Immature natural killer cell (primary cell): ENCODE data around the gene FOXL3. TPM values are rescaled to one million over a fixed set of nuclear protein-coding genes. Genes with fewer than 3 reads are reported as not detected.

Source experiments
- DNase-seq, 3 donors: peaks; one replicate each; pipeline ENCODE4 v3.0.0; 2022; ENCODE audit warnings: mixed read lengths in 1 of 3
- H3K27ac Mint-ChIP-seq, 6 donors: one replicate each; pipeline ENCODE4 v1.8.0; 2020; ENCODE audit warnings: mixed read lengths in 6 of 6, mild to moderate bottlenecking in 5 of 6, inconsistent platforms in 4 of 6, moderate library complexity in 3 of 6
- H3K27me3 Mint-ChIP-seq, 3 donors: one replicate each; pipeline ENCODE4 v1.8.0; 2020 to 2021; ENCODE audit warnings: low read depth in 3 of 3, mild to moderate bottlenecking in 3 of 3, mixed read lengths in 3 of 3, moderate library complexity in 3 of 3, inconsistent platforms in 1 of 3
- H3K36me3 Mint-ChIP-seq, 3 donors: one replicate each; pipeline ENCODE4 v1.8.0; 2020; ENCODE audit warnings: mixed read lengths in 3 of 3, inconsistent platforms in 2 of 3, mild to moderate bottlenecking in 2 of 3
- H3K4me1 Mint-ChIP-seq, 2 donors: one replicate each; pipeline ENCODE4 v1.8.0; 2020; ENCODE audit warnings: inconsistent platforms in 2 of 2, mild to moderate bottlenecking in 2 of 2, mixed read lengths in 2 of 2, moderate library complexity in 1 of 2
- H3K4me3 Mint-ChIP-seq, 5 donors: one replicate each; pipeline ENCODE4 v1.8.0; 2020; ENCODE audit warnings: mild to moderate bottlenecking in 5 of 5, mixed read lengths in 5 of 5, inconsistent platforms in 3 of 5, moderate library complexity in 3 of 5
- H3K9me3 Mint-ChIP-seq, 6 donors: one replicate each; pipeline ENCODE4 v1.8.0; 2020; ENCODE audit warnings: mild to moderate bottlenecking in 6 of 6, mixed read lengths in 6 of 6, inconsistent platforms in 4 of 6, moderate library complexity in 3 of 6
- polyA plus RNA-seq, 3 donors: library from polyadenylated mRNA; unstranded; fragments of 300-500 nt; fragmentation: Illumina TruSeq; gene quantifications; one replicate each; pipeline ENCODE4 v1.2.3, GENCODE V29; 2021

The FOXL3 gene
- polyA plus RNA-seq, 3 donors from 2014 or later: not detected

- H3K4me1 Mint-ChIP-seq: no peaks in the 10 kb centered on the region
- no peak overlapping the region for H3K4me3 Mint-ChIP-seq
- no peaks in the 10 kb centered on the region for H3K9me3 Mint-ChIP-seq
- H3K36me3 Mint-ChIP-seq: no peaks in the 10 kb centered on the region
- no peak overlapping the region for H3K27ac Mint-ChIP-seq
- no peaks in the 10 kb centered on the region for H3K27me3 Mint-ChIP-seq
- no peak for DNase-seq
Observed at GRCh38 chr7:251446-252175, 38.4 kb upstream of the FOXL3 start.

- DNase-seq: no peak
- Mint-ChIP-seq H3K4me3 (no peak overlapping the region), H3K27ac (no peak overlapping the region), H3K9me3 (no peaks in the 10 kb centered on the region), H3K4me1 (no peaks in the 10 kb centered on the region), H3K36me3 (no peaks in the 10 kb centered on the region), H3K27me3 (no peaks in the 10 kb centered on the region)
Observed at GRCh38 chr7:252216-252965, 37.6 kb upstream of the FOXL3 start.

GRCh38 chr7:252981-253380 is 37.0 kb upstream of the FOXL3 start:
- Mint-ChIP-seq H3K4me1 (no peaks in the 10 kb centered on the region), H3K4me3 (no peak overlapping the region), H3K27me3 (no peaks in the 10 kb centered on the region), H3K9me3 (no peaks in the 10 kb centered on the region), H3K27ac (no peak overlapping the region), H3K36me3 (no peaks in the 10 kb centered on the region)
- DNase-seq: no peak

- Mint-ChIP-seq H3K36me3 (no peaks in the 10 kb centered on the region), H3K9me3 (no peaks in the 10 kb centered on the region), H3K27ac (no peak overlapping the region), H3K4me3 (no peak overlapping the region), H3K4me1 (no peaks in the 10 kb centered on the region), H3K27me3 (peaks cover 0 to 1% (median 0%) of the 10 kb centered on the region in 3 donors)
- no peak for DNase-seq
Observed at GRCh38 chr7:253581-254336, 36.2 kb upstream of the FOXL3 start.

DNA sequence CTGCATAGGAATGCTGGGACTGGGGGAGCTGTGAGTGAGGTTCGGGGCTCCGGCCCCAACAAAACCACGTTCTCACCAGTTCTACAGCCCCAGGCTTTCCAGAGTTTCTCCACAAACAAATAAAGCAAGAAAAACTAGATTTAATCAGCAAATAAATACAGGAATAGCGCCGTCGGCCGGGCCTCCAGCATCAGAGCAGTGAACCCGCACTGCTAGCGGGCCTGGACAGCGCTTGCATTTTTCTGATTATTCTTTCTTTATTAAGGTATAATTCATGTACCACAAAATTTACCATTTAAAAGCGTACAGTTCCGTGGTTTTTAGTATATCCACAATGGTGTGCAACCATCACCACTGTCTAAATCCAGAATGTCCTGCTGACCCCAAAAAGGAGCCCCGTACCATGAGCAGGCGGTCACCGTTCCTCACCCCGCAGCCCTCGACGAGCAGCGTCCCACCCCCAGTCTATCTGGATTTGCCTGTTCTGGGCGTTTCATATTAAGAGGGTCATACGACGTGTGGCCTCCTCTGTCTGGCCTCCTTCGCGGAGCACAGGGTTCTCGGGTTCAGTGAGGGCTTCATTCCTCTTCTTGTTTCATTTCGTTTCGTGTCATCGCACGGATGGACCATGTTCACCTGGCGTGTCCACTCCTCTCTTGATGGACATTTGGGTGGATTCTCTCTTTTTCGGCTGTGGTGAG is 35.5 kb upstream of the FOXL3 start:
- DNase-seq: no peak
- Mint-ChIP-seq H3K4me1 (no peaks in the 10 kb centered on the region), H3K4me3 (no peak overlapping the region), H3K9me3 (no peaks in the 10 kb centered on the region), H3K27ac (no peak overlapping the region), H3K36me3 (no peaks in the 10 kb centered on the region), H3K27me3 (peaks cover 0 to 3% (median 0%) of the 10 kb centered on the region in 3 donors)

GRCh38 chr7:255038-255435 is 34.9 kb upstream of the FOXL3 start:
- Mint-ChIP-seq H3K9me3 (no peaks in the 10 kb centered on the region), H3K4me1 (no peaks in the 10 kb centered on the region), H3K27ac (no peak overlapping the region), H3K4me3 (no peak overlapping the region), H3K27me3 (peaks cover 0 to 3% (median 0%) of the 10 kb centered on the region in 3 donors), H3K36me3 (no peaks in the 10 kb centered on the region)
- no peak for DNase-seq

- H3K4me1 Mint-ChIP-seq: no peaks in the 10 kb centered on the region
- H3K27ac Mint-ChIP-seq: no peak overlapping the region
- H3K36me3 Mint-ChIP-seq: no peaks in the 10 kb centered on the region
- H3K9me3 Mint-ChIP-seq: no peaks in the 10 kb centered on the region
- DNase-seq: no peak
- peaks cover 0 to 3% (median 0%) of the 10 kb centered on the region in 3 donors for H3K27me3 Mint-ChIP-seq
- no peak overlapping the region for H3K4me3 Mint-ChIP-seq
Observed at GRCh38 chr7:255721-256361, 34.1 kb upstream of the FOXL3 start.

DNA sequence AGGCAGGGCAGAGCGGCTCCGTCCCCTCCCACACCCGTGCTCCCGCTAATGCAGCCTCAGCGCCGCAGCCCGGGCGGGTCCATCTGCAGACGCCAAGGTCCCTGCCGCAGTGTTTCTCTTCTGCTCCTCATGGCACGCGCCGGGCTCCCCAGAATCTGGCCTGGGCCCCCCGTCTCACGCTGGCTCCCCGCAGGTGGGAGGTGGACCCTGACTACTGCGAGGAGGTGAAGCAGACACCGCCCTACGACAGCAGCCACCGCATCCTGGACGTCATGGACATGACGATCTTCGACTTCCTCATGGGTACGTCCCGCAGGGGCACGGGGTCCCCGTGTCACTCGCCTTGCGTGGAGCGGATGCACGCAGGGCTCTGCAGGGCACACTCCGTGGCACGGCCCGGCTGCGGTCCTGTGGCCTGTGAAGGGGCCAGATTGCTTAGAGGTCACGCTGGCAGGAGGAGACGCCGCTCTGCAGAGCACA is 33.5 kb upstream of the FOXL3 start:
- no peak for DNase-seq
- Mint-ChIP-seq H3K27ac (no peak overlapping the region), H3K4me3 (no peak overlapping the region), H3K27me3 (peaks cover 0 to 3% (median 0%) of the 10 kb centered on the region in 3 donors), H3K36me3 (no peaks in the 10 kb centered on the region), H3K4me1 (no peaks in the 10 kb centered on the region), H3K9me3 (no peaks in the 10 kb centered on the region)

DNA sequence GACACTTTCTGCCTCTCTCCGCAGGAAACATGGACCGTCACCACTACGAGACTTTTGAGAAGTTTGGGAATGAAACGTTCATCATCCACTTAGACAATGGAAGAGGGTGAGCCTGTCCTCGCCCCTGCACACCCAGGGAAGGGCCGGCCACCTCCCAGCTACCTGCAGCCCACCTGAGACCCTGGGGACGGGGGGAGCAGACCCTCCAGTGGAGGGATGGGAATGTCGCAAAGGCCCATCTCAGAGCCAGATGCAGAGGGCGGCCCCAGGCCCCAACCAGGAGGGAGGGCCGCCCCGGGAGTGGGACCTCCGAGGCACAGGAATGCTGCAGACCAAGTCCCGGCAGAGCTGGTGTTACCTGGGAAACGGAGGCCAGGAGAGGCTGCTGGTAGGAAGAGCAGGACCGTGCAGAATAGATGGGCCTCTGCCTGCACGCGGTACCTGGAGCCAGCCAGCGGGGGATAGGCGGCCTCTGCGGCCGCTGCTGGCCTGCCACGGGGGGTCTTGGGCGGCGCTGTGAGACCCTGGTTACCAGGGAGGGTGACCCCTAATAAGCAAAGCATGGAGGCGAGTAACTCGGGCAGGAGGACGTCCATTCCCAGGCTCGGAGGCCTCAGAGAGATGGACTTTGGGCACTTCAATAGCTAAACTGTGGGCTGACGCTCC is 32.9 kb upstream of the FOXL3 start:
- Mint-ChIP-seq H3K9me3 (peaks cover 0 to 3% (median 0%) of the 10 kb centered on the region in 6 donors), H3K27me3 (peaks cover 0 to 5% (median 0%) of the 10 kb centered on the region in 3 donors), H3K27ac (no peak overlapping the region), H3K4me1 (peaks cover 0 to 2% of the 10 kb centered on the region in 2 donors), H3K4me3 (no peak overlapping the region), H3K36me3 (no peaks in the 10 kb centered on the region)
- no peak for DNase-seq

DNA sequence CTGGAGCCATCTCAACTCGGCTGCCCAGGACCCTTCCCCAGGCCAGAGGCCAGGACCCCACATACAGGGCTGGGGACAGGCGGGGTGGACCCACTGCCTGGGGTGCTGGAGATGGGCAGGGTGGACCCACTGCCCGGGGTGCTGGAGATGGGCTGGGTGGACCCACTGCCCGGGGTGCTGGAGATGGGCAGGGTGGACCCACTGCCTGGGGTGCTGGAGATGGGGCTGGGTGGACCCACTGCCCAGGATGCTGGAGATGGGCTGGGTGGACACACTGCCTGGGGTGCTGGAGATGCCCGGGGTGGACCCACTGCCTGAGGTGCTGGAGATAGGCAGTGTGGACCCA is 32.4 kb upstream of the FOXL3 start:
- Mint-ChIP-seq H3K27me3 (peaks cover 0 to 8% (median 3%) of the 10 kb centered on the region in 3 donors), H3K27ac (no peak overlapping the region), H3K4me3 (no peak overlapping the region), H3K36me3 (no peaks in the 10 kb centered on the region), H3K4me1 (peaks cover 0 to 8% of the 10 kb centered on the region in 2 donors), H3K9me3 (peaks cover 0 to 7% (median 0%) of the 10 kb centered on the region in 6 donors)
- no peak for DNase-seq

DNA sequence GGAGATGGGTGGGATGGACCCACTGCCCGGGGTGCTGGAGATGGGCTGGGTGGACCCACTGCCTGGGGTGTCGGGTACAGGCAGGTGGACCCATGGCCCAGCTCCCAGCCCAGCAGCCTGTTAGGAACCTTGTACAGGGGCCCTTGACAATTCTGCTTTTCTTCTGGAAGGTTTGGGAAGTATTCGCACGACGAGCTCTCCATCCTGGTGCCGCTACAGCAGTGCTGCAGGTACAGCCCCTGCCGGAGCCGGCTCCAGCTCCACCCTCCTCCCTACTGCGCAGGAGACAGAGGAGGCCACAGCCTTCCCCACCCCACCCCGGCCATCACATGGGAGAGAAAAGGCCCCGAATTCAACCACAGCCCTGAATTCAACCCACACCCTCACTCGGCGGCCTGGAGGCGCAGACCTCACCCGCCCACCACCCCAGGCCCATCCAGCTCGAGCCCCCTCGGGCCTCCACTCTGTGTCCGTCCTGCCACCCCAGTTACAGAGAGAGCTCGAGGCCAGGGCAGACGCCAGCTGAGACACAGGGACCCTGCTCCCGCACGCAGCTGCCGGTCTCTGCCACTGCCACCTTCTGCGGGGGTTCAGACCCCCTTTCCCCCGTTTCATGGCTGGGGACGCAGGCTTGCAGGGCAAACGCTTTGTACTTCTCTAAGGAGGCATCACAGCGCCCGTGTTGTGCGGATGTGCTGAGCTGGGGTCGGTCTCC is 31.3 kb upstream of the FOXL3 start:
- Mint-ChIP-seq H3K36me3 (no peaks in the 10 kb centered on the region), H3K4me3 (no peak overlapping the region), H3K27ac (no peak overlapping the region), H3K4me1 (peaks cover 0 to 8% of the 10 kb centered on the region in 2 donors), H3K27me3 (peaks cover 0 to 8% (median 3%) of the 10 kb centered on the region in 3 donors), H3K9me3 (peaks cover 0 to 7% (median 0%) of the 10 kb centered on the region in 6 donors)
- DNase-seq: no peak

DNA sequence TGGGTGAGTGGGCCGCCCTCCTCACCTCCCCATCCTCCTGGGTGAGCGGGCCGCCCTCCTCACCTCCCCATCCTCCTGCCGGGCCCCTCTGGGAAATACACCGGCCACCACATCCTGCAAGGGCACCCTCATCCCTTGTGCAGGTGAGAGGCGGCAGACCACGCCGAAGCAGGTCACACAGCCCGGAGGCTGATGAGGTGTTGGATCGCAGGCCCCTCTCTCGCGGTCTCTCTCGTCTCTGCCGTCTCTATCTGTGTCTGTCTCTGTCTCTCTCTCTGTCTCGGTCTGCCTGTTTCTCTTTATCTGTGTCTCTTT is 30.8 kb upstream of the FOXL3 start:
- H3K27ac Mint-ChIP-seq: no peak overlapping the region

More for the DNA sequence above, 30.8 kb upstream of the FOXL3 start:
- Mint-ChIP-seq H3K4me3 (no peak overlapping the region), H3K4me1 (peaks cover 0 to 8% of the 10 kb centered on the region in 2 donors), H3K36me3 (no peaks in the 10 kb centered on the region), H3K9me3 (peaks cover 0 to 7% (median 0%) of the 10 kb centered on the region in 6 donors), H3K27me3 (peaks cover 0 to 8% (median 3%) of the 10 kb centered on the region in 3 donors)
- DNase-seq: no peak
